ENCODE data around the gene CCIN. TPM values are rescaled to one million over a fixed set of nuclear protein-coding genes. Genes with fewer than 3 reads are reported as not detected.

Gene CCIN
- total RNA-seq, 2 experiments from 2014 or later: not detected

GRCh38 chr9:36134761-36135505 is 34.3 kb upstream of the CCIN start:
- H3K36me3 Mint-ChIP-seq (ENCODE audit: low read depth): no peaks in the 10 kb centered on the region
- intact Hi-C loops (cut with micrococcal nuclease): loop anchor here (5.0 to 10.0 kb wide), 2 partner anchors 122 to 1470 kb away; partner anchors contain the start of genes CCL27 and GNE
- CTCF ChIA-PET: no interaction called here
- no peaks in the 10 kb centered on the region for H3K27me3 Mint-ChIP-seq (ENCODE audit: low read depth)
- H3K9me3 Mint-ChIP-seq: no peaks in the 10 kb centered on the region
- H3K4me1 Mint-ChIP-seq (ENCODE audit: low read depth): peaks cover 30% of the 10 kb centered on the region
- H3K4me3 Mint-ChIP-seq: no peak overlapping the region
- H3K27ac Mint-ChIP-seq: no peak overlapping the region
- DNase-seq: no peak

GRCh38 chr9:36135741-36136271 is 33.4 kb upstream of the CCIN start:
- no peaks in the 10 kb centered on the region for H3K36me3 Mint-ChIP-seq (ENCODE audit: low read depth)
- no peak overlapping the region for H3K27ac Mint-ChIP-seq
- no peaks in the 10 kb centered on the region for H3K27me3 Mint-ChIP-seq (ENCODE audit: low read depth)
- CTCF ChIA-PET: interaction anchor here (1.9 kb wide), 1 partner anchor 54 kb away, joined by 9 read pairs; the partner anchor contains the start of gene CLTA
- H3K4me3 Mint-ChIP-seq: peak overlapping the region; percentile 71
- peaks cover 39% of the 10 kb centered on the region for H3K4me1 Mint-ChIP-seq (ENCODE audit: low read depth)
- intact Hi-C loops (cut with micrococcal nuclease): loop anchor here (1.0 to 10.0 kb wide), 7 partner anchors 8 to 1471 kb away; partner anchors contain the start of genes CCL27, CLTA and GNE
- H3K9me3 Mint-ChIP-seq: no peaks in the 10 kb centered on the region
- no peak for DNase-seq

DNA sequence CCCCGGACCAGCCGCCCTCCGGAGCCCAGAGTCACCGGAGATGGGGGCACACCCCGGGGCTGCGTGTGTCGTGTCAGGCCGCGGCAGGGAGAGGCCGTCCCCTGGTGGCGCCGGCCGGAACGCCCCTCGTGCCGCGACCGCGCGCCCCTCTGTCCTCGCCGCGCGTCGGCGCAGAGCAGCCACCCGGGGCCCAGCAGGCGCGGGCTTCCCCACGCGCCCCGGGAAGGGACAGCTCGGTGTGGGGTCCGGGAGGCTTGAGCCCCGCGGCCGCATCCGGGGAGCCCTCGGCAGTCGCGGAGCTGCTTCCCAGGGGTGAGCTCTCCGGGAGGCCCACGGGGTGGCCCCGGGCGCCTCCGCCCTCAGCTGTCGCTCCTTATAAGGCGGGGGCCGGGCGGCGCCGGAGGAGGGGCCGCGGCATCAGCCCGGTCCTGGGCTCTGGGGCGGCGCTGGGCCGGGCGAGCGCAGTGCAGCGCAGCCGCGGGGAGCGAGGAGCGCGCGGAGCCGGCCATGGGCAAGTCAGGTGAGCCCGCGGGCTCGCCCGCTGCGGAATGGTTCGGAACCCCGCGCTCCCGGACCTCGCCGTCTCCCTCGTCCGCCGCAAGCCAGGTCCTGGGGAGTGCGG is 32.8 kb upstream of the CCIN start, which contains the start of gene GLIPR2:
TSS of gene GLIPR2 (plus strand) at position 462 of the 622 bp plus-strand sequence. CDS start at position 508, 46 bp downstream.
- DNase-seq: peak; percentile 80
- Mint-ChIP-seq H3K27ac (no peak within 1 kb of the TSS), H3K27me3 (ENCODE audit: low read depth) (no peaks in the 10 kb centered on the region), H3K4me1 (ENCODE audit: low read depth) (peaks cover 44% of the 10 kb centered on the region), H3K9me3 (no peaks in the 10 kb centered on the region), H3K36me3 (ENCODE audit: low read depth) (no peaks in the 10 kb centered on the region), H3K4me3 (peak within 1 kb of the TSS; percentile 86)
- intact Hi-C loops (cut with micrococcal nuclease): loop anchor here (1.0 to 10.0 kb wide), 7 partner anchors 8 to 1472 kb away; partner anchors contain the start of genes CCL27, CLTA and GNE
- CTCF ChIA-PET: interaction anchor here (0.7 to 1.9 kb wide), 4 partner anchors 12 to 149 kb away, joined by 3 to 9 read pairs (median 4); partner anchors contain the start of gene CLTA

DNA sequence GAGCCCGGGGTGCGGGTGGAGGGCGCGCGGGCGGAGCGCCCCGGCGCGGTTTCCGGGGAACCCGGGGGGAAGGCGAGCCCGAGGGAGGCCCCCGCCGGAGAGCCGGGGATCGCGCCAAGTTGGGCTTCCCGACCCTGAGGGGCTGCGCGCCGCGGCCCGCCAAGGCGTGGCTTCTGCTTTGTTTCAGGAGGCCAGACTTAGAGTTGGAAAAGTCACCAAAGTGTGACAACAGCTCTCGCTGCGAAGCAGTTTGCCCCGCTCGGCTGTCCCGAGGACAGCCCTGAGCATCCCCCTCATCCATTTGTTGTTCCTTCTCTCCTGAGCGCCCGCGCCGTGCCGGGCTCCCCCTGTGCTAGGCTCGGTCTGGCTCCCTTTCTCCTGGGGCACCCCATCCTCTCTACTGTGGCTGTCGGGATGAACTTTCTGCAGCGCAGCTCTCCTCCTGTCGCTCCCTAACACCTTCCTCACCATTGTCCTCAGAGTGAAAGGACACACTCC is 32.2 kb upstream of the CCIN start:
- intact Hi-C loops (cut with micrococcal nuclease): loop anchor here (1.0 to 10.0 kb wide), 7 partner anchors 7 to 1472 kb away; partner anchors contain the start of genes CCL27, CLTA and GNE
- CTCF ChIA-PET: interaction anchor here (0.6 to 1.9 kb wide), 5 partner anchors 13 to 346 kb away, joined by 3 to 9 read pairs (median 3); partner anchors contain the start of gene CLTA
- H3K4me1 Mint-ChIP-seq (ENCODE audit: low read depth): peaks cover 49% of the 10 kb centered on the region
- H3K27ac Mint-ChIP-seq: no peak overlapping the region
- H3K4me3 Mint-ChIP-seq: peak overlapping the region; percentile 86
- H3K27me3 Mint-ChIP-seq (ENCODE audit: low read depth): no peaks in the 10 kb centered on the region
- H3K36me3 Mint-ChIP-seq (ENCODE audit: low read depth): no peaks in the 10 kb centered on the region
- DNase-seq: no peak
- no peaks in the 10 kb centered on the region for H3K9me3 Mint-ChIP-seq

DNA sequence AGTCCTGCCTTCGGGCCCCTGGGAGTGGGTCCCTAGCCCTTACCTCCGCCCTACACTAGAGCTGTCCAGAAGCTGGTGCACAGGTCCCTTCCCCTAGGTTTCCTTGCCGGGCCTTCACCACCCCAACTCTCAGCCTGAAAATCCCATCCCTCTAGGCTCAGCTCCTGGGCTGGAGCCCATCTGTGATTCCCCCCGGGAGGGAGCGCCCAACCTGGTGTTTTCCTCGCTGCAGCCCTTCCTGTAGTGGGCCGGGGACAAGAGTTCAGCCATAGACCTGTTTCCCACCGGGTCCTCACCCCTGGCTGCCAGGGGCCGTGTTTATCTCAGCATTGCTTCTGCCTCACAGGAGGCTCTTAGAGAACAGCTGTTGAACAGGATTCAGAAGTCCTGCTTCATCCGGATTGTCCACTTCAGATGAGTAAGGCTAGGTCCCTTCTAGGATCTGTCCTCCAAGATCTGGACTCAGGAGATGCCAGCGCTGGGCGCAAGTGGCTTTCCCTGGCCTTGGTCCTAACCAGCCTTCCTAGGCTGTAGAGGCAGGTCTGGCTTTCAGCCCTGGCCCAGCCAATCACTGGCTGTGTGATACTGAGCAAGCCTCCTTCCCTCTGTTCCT is 31.7 kb upstream of the CCIN start:
- intact Hi-C loops (cut with micrococcal nuclease): loop anchor here (2.0 to 10.0 kb wide), 4 partner anchors 35 to 1473 kb away; partner anchors contain the start of genes CCL27, CLTA and GNE
- DNase-seq: no peak

GRCh38 chr9:36138496-36138895 is 30.7 kb upstream of the CCIN start:
- Mint-ChIP-seq H3K27ac (no peak overlapping the region), H3K36me3 (ENCODE audit: low read depth) (no peaks in the 10 kb centered on the region), H3K9me3 (no peaks in the 10 kb centered on the region), H3K4me1 (ENCODE audit: low read depth) (peaks cover 62% of the 10 kb centered on the region), H3K27me3 (ENCODE audit: low read depth) (no peaks in the 10 kb centered on the region), H3K4me3 (no peak overlapping the region)
- CTCF ChIA-PET: interaction anchor here (3.1 to 3.4 kb wide), 2 partner anchors 12 to 28 kb away, joined by 19 to 20 read pairs; no protein-coding TSS in a partner anchor
- intact Hi-C loops (cut with micrococcal nuclease): loop anchor here (5.0 to 10.0 kb wide), 2 partner anchors 119 to 1474 kb away; partner anchors contain the start of genes CCL27 and GNE
- no peak for DNase-seq

More for the DNA sequence above, 31.7 kb upstream of the CCIN start:
- Mint-ChIP-seq H3K4me3 (peak overlapping the region; percentile 86), H3K27ac (no peak overlapping the region), H3K36me3 (ENCODE audit: low read depth) (no peaks in the 10 kb centered on the region), H3K9me3 (no peaks in the 10 kb centered on the region), H3K4me1 (ENCODE audit: low read depth) (peaks cover 52% of the 10 kb centered on the region), H3K27me3 (ENCODE audit: low read depth) (no peaks in the 10 kb centered on the region)
- CTCF ChIA-PET: interaction anchor here (0.5 to 1.9 kb wide), 5 partner anchors 27 to 347 kb away, joined by 3 to 9 read pairs (median 3); partner anchors contain the start of gene CLTA

- Mint-ChIP-seq H3K27ac (no peak overlapping the region), H3K4me1 (ENCODE audit: low read depth) (peaks cover 66% of the 10 kb centered on the region), H3K36me3 (ENCODE audit: low read depth) (no peaks in the 10 kb centered on the region), H3K9me3 (no peaks in the 10 kb centered on the region), H3K27me3 (ENCODE audit: low read depth) (no peaks in the 10 kb centered on the region), H3K4me3 (no peak overlapping the region)
- intact Hi-C loops (cut with micrococcal nuclease): loop anchor here (5.0 to 10.0 kb wide), 2 partner anchors 118 to 1474 kb away; partner anchors contain the start of genes CCL27 and GNE
- CTCF ChIA-PET: interaction anchor here (1.6 to 3.4 kb wide), 3 partner anchors 11 to 36 kb away, joined by 7 to 20 read pairs (median 19); no protein-coding TSS in a partner anchor
- no peak for DNase-seq
Observed at GRCh38 chr9:36138901-36139300, 30.3 kb upstream of the CCIN start.

GRCh38 chr9:36140086-36141084 is 28.8 kb upstream of the CCIN start:
- no peaks in the 10 kb centered on the region for H3K27me3 Mint-ChIP-seq (ENCODE audit: low read depth)
- peaks cover 2% of the 10 kb centered on the region for H3K36me3 Mint-ChIP-seq (ENCODE audit: low read depth)
- H3K4me1 Mint-ChIP-seq (ENCODE audit: low read depth): peaks cover 81% of the 10 kb centered on the region
- intact Hi-C loops (cut with micrococcal nuclease): loop anchor here (1.0 to 5.0 kb wide), 3 partner anchors 26 to 892 kb away; partner anchors contain the start of gene PAX5
- peak; percentile 83 for DNase-seq
- peak overlapping the region; percentile 23 for H3K4me3 Mint-ChIP-seq
- H3K9me3 Mint-ChIP-seq: peaks cover 2% of the 10 kb centered on the region
- H3K27ac Mint-ChIP-seq: peak overlapping the region; percentile 79
- CTCF ChIA-PET: interaction anchor here (0.7 to 3.4 kb wide), 5 partner anchors 10 to 37 kb away, joined by 3 to 20 read pairs (median 9); no protein-coding TSS in a partner anchor

GRCh38 chr9:36141288-36141687 is 27.9 kb upstream of the CCIN start:
- Mint-ChIP-seq H3K9me3 (peaks cover 11% of the 10 kb centered on the region), H3K36me3 (ENCODE audit: low read depth) (peaks cover 8% of the 10 kb centered on the region), H3K27me3 (ENCODE audit: low read depth) (no peaks in the 10 kb centered on the region), H3K27ac (no peak overlapping the region), H3K4me3 (no peak overlapping the region), H3K4me1 (ENCODE audit: low read depth) (peaks cover 85% of the 10 kb centered on the region)
- no peak for DNase-seq
- CTCF ChIA-PET: interaction anchor here (0.6 to 3.4 kb wide), 4 partner anchors 9 to 50 kb away, joined by 3 to 20 read pairs (median 14); partner anchors contain the start of gene CLTA
- intact Hi-C loops (cut with micrococcal nuclease): loop anchor here (5.0 kb wide), 2 partner anchors 346 to 891 kb away; partner anchors contain the start of gene PAX5

DNA sequence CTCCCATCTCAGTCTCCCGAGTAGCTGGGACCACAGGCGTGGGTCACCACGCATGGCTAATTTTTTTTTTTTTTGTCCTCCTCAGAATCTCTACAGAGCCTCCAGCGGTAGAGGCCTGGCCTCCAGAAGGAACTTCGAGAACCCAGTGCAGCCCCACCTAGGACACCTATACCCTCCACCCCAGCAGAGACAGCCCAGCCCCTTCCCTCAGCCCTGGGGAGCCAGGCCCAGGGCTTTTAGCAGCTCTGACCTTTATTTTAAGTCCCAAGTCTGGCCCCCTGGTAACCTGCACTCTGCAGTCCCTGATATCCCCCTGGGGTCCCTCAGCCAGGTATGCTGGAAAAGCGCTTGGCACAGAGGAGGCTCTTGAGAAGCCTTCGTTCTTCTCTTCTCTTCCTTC is 27.4 kb upstream of the CCIN start:
- Mint-ChIP-seq H3K27me3 (ENCODE audit: low read depth) (no peaks in the 10 kb centered on the region), H3K9me3 (peaks cover 13% of the 10 kb centered on the region), H3K27ac (peak overlapping the region; percentile 4), H3K4me3 (no peak overlapping the region), H3K36me3 (ENCODE audit: low read depth) (peaks cover 9% of the 10 kb centered on the region), H3K4me1 (ENCODE audit: low read depth) (peaks cover 86% of the 10 kb centered on the region)
- CTCF ChIA-PET: interaction anchor here (0.6 kb wide), 2 partner anchors 49 to 512 kb away, joined by 3 read pairs; partner anchors contain the start of gene CLTA
- DNase-seq: no peak
- intact Hi-C loops (cut with micrococcal nuclease): loop anchor here (5.0 kb wide), 2 partner anchors 346 to 891 kb away; partner anchors contain the start of gene PAX5
